GM18868 (cell line): ENCODE measurements around the gene CPNE4.

ENCODE experiments used
- ATAC-seq: cut with Tn5 transposase; IDR thresholded peaks from one replicate; pipeline ENCODE4 v1.9.1; 2021; ENCODE audit warnings: mild to moderate bottlenecking, moderate library complexity; ENCODE audit not compliant: unreplicated experiment

CPNE4 gene

DNA sequence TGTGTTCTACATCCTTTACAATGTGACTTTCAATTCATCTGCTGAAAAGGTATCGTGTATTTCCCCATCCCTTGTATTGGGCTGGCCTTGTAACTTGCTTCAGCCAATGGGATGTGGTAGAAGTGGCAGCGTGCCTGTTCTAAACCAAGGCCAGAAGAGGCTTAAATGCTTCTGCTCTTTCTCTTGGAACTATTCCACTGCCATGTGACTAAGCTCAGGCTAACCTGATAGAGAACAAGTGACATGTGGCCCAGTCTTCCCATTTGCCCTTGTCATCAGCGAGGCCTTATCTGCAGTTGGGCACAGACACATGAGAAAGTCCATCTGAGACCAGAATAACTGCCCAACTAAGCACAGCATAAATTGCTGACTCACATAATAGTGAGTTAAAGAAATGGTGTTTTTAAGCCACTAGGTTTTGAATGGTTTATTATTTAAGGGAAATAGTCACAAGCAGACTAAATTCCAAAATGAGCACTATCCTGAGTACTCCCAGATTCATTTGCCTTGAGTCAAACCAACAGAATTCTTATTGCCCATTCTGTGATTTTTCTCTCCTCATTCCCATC is 230.2 kb downstream of the CPNE4 start:
- no peak for ATAC-seq

DNA sequence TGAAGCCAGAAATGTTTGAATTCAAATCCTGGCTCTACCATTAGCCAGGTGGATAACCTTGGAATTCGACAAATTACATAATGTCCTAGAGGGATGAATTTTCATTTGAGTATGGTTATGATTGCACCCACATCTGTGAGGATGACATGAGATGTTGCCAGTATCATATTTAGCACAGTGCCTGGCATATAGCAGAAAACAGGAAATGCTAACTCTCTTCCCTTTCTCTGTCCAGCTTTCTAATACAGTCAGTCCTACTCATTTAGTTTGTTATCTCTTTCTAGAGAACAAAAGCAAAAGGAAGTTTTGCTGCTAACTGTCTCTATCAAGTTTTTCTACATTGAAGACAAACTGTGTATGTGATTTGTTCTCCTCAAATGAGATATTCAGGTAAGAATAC is 231.7 kb downstream of the CPNE4 start:
- ATAC-seq: no peak

DNA sequence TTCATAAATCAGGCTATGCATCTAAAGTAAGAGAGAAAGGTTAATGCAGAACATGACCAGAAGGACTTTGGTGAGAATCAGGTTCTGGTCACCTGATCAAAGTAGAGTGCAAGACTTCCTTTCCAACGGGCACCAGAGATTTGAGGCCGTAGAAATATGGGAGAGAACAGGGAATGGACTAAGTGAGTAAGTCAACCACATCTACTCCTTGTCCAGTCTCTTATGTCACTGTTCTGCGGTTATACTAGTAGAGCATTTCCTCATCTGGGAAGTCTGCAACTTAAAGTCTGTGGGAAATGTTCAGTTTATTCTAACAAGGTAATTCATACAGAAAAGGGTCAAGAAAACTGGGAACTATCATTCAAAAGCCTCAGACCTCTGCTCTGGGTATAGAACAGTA is 232.8 kb downstream of the CPNE4 start:
- ATAC-seq: no peak

DNA sequence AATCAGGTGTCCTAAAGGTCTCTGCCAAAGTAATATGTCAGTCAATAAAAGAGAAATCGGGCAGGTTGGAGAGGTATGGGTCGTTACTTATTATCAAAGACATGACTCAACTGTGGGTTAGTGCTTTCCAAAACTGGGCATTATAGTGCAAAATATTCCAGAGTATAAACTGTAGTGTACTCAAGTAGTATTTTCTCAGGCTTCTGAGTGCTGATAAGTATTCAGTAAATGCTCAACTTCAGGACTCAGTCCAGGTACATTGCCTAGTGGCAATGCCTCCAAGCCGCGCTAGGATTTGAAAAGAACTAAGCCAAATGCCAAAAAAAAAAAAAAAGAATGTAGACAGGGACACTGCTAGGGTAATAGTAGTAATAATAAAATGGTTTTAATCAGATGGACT is 233.2 kb downstream of the CPNE4 start:
- no peak for ATAC-seq

DNA sequence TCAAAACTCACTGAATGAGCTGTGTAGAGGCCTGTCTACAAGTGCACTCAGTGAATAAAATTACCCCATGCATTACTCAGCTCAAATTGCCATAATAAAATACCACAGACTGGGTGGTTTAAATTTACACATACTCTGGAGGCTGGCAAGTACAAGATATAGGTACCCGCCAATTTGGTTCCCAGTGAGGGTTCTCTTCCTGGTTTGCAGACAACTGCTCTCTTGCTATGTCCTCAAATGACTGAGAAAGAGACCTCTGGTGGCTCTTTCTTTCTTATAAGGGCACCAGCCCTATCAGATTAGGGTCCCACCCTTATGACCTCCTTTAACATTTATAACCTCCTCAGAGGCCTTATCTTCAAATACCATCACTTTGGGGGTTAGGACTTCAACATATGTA is 237.0 kb downstream of the CPNE4 start:
- no peak for ATAC-seq

DNA sequence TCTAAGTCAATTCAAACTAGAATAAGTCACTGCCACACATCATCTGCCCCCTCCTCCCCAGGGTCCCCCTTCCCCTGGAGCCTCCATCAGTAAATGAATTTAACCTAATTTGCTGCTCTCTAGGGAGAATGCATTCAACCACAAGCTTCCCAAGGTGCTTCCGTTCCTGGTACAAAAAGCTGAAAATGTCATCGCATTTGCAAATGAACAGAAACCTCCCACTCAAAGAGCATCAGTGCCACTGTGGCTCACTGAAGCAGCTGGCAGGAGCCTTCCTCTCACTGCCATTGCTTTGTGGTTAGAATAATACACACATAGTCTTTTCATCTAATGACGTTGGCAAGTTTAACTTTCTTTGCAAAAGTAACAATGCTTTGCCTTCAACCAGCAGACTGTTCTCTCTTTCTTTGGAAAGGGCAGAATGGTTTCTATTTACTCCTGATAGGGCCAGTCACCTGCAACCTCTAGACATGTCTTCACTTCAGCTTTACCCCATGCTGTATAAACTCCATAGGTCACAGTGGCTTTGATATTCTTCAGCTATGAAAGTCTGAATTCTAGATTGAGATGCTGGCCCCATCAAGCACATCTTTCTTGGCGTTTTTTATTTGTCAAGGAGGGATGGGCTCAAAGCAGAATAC is 238.1 kb downstream of the CPNE4 start:
- ATAC-seq: peak; percentile 55

DNA sequence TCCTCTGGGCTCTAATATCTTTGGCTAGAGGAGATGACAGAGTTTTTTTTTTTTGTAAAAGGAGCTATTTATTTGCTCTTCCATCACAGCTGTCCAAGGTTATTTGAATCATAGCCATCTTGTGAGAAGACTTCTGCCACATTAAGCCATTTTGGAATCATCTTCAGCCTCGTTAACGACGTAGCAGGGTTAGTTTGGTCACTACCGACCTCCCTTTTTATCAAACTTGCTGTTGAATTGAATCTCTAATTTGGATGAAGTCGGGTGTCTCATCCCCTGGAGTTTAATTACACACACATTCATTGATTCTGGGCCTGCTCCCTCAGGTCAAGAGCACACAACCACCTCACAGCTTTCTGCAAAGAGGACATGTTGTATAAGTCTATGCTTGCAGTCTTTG is 238.7 kb downstream of the CPNE4 start:
- no peak for ATAC-seq

DNA sequence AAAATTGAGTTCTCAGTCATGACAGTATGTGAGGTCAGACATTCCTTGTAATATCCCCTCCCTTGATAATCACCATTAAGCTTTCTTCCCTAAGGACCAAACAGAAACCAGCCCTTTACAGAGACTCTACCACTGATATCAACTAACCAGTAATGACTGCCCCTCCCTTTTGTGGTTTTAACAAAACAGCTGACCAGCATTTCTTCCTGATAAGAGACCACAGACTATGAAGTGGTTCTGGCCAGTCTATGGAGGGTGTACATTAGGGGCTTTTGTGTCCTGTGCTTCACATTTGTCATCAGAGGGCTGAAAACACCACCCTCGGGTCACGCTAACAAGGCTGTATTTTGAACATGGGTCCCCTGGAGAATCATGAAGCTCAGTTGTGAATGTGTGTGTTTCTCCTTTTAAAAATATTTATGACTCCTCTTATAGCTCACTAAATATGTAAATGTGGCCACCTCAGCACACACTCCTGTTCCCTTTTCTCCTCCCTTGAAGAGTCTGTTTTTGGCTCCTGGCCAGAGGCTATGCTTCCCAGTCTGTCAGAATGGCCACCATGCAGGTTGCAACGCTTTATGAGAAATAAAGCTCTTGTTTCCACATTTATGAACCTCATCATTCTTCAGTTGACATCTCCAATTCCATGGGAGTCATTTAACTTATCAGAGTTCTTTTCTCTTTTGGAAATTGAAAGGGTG is 239.3 kb downstream of the CPNE4 start:
- ATAC-seq: peak; percentile 60

DNA sequence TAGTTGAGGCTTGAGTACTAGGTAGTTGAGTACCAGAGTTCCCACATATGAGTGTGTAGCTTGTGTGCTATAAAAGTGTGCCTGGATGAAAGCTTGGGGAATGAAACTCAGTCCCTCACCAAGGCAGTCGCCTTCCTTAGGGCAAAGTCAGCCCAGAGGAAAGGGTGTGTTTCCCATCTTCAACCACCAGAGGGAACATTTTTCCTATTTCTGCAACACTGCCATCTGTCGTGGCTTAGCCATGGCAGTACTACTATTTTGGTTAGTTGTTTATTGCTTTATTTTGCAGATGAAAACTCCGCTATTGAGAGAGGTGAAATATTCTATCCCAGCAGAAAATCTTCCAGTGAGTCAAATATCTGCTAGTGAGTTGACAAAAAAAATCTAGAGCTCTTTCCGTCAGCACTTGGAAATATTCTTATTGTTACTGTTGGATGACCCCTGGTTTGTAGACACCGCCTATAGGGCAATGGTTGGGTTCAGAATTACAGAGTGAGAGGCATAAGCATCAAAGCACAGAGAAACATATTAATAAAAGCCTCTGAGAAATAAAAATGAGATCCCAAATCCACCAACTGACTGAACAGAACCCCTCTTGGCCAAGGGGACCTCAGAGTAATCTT is 239.9 kb downstream of the CPNE4 start:
- ATAC-seq: peak; percentile 65

DNA sequence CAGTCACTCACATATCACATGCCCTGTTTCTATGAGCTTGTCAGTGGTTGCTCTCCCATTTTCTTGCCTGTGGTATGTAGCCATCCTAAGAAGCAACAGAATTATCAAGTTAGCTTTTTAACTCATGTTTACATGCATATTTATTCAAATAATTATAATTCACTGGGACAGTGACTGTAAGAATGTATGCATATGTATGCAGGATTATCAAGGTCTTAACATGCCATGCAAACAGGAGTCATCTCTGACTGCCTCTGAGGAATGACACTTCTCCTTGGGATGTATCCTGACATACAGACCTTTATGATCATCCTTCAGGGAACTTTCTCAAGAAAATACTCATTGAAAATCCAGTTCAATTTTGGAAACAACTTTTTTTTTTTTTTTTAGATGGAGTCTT is 240.9 kb downstream of the CPNE4 start:
- ATAC-seq: no peak

DNA sequence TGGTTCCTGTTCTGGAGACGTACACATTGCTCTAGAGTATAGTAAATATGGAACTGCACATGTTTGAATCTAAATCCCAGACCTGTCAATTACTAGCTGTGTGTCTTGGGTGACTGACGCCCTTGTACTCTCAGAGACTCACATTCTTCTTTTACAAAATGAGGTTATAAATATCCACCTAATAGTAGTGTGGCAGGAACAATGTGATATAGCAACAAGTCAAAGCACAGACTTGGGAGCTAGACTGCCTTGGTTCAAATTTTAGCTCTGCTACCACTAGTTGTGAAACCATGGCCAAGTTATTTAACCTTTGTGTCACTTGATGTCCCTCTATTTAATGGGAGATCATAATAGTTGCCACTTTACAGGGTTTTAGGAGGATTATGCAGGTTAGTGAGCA is 245.6 kb downstream of the CPNE4 start:
- ATAC-seq: no peak

DNA sequence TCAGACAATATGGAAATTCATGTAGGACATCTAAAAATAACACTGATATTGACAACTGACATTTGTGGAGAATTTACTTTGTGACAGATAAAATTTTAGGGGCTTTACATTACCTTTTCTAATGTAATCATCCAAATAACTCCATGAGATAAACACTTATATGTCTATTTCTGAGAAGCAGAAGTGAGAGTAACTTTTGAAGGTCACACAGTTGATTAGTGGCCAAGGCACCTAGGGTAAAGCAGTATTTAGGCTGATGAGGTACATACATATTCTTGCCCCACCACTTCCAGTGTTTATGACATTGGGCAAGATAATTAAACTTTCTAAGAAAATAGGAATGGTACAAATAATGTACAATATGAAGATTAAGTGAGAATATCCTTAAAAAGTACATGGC is 248.4 kb downstream of the CPNE4 start:
- peak; percentile 94 for ATAC-seq

DNA sequence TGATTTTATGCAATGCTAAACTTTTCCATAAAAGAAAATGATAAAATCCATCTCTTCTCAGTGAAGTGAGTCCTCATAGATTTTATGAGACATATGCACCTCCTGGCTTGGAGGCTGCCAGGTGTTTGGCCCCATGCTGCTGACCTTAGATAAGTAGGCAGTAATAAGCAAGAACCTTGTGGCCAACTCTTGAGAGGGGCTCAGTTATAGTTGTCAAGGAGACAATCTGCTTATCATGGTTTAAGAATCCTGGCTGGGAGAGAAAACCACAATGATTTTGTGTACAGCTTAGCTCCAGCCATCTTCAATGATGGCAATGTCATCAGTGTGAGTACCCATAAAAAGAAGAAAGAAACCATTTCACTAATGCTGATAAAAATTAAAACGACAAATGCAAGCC is 252.1 kb downstream of the CPNE4 start:
- no peak for ATAC-seq

DNA sequence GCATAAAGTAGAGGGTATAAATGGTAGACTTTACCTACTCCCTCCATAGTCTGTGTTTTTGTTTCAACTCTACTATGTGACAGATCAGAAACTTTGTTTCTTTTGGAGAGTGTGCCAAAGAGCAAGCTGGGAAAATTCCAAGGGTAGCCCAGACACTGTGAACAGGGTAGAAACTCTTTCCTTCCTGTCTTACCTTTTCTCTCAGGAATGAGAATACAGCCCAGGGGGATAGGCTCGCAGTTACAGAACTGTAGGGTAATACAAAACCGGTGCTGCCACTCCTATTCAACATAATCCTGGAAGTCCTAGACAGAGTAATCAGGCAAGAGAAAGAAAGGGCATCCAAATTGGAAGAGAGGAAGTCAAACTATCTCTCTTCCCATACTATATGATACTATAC is 256.3 kb downstream of the CPNE4 start:
- no peak for ATAC-seq

DNA sequence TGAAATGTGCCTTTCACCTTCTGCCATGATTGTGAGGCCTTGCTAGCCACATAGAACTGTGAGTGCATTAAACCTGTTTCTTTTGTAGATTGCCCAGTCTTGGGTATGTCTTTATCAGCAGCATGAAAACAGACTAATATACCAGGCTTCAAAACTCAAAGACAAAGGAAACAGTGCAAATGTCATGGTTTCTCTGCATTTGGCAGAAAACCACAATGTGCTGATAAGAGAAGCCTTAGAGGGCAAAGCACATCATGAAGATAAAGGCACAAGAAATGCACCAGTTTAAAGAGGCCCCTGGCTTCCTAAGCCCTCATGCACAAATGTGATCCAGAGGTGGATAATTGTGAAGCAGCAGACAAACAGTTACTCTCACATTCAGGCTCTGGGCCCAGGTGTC is 259.2 kb downstream of the CPNE4 start:
- no peak for ATAC-seq

DNA sequence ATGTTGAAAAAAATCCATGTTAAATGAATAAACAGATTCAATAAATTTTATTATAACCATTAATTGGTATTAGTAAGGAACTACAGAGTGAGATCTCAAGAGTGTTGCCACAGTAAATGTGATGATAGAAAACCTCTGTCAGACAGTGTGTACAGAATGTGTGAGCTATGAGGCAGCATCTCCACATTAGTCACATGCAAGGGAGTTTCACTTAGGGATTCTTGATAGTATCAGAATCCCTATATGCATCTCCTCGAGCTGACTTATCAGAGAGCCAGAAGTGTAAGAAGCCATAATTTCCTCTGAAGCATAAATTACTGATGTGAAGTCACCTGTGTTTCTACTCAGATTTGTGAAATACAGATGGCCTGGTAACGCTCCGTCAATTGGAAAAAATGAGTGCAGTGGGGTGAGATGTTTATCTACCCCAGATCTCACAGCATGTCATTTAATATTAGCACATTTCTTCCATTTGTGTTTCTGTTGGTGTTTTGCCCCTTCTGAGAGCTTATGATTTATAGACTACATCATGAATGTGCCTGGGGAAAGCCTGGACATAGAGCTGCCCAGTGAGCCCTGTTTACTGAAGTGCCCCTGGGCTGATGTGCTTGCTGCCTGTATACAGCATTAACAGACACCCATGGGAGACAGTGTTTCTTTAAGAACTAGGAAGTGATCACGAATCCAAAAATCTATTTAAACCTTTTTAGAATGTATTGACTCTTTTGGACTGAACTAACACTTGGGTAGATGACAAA is 262.4 kb downstream of the CPNE4 start:
- ATAC-seq: no peak

DNA sequence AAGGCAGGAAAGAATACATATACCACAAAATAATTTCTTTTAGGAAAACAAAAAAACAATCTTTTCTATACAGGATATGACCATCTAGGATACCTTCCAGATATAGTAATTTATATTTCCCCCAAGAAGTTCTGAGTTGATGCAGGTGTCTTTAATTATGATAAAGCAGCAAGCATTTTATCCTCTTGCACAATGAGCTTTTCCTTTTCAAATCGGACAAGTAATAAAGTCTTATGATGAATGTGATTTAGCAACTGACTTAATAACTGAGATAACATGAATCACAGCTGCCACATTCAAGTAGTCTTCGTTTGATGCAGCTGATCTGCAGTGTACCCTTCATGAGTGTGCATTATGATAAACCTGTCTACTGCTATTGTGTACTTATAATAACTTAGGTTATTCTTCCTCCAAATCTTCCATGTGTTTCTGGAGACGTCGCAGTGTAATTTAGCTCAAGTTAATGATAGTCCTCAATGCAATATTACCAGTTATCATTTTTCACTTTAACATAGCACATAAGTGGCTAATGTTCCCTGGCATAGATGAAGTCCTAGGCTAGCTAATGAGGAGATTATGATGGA is 271.7 kb downstream of the CPNE4 start:
- ATAC-seq: no peak

DNA sequence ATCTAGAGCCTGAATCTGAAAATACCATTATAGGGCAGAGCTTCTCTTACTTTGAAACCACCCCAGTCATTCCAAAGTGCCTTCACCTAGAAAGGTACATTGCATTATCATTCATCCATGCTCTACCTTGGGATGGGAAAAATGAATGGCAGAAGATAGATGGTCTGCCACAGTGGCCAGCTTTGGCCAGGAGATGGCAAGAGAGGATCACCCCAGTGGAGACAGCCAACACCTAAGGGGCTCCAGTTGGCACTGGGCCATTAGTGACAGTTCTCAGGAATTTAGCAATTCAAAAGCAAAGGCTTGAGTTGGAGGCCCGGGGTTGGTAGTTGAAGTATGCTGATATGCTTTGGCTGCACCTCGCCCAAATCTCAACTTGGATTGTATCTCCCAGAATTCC is 278.4 kb downstream of the CPNE4 start:
- ATAC-seq: no peak

DNA sequence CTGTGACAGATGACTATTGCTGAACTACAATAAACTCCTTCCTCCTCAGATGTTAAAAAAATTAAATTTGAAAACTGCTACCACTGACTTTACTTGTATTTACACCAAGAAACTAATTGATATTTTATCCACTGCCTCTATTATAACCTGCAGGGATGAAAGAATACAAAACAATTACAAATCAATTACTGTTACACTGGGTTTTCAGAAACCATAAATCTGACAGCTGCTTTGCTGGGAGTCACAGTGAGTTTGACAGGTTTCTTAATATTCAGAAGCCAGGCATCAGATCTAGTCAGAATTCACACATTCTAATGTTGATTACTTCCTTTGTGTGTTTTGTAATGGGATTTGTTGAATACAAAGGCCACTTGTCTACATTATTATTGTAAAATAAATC is 279.4 kb downstream of the CPNE4 start:
- no peak for ATAC-seq

DNA sequence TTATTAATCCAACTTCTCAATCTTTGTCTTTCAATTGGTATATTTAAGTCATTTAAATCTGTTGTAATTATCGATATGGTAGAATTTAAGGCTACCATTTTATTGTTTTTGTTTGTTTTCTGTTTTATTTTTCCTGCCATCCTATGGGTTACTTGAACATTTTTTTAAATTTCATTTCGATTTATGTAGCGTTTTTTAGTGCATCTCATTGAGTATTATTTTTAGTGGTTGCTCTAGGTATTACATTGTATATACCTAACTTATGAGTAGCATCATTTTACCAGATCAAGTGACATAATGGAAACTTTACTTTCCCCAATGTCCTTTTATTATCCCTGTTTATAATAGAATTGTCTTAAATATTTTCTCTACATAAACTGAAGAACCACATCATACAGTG is 284.6 kb downstream of the CPNE4 start:
- no peak for ATAC-seq

DNA sequence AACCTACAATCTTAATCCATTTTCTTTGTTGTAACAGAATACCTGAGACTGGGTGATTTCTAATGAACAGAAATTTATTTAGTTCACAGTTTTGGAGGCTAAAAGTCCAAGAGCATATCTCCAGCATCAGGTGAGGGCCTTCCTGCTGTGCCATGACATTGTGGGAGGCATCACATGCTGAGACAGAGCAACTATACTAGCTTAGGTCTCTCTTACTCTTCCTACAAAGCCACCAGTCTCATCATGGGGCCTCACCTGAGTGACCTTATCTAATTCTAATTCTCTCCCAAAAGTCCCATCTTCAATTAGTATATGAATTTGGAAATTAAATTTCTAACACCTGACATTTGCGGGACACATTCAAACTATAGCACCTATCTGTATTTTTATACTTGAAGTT is 285.0 kb downstream of the CPNE4 start:
- no peak for ATAC-seq
